CD4-positive, alpha-beta T cell (primary cell): ENCODE results near the gene TXNIP. TPM values are rescaled to one million over a fixed set of nuclear protein-coding genes. Genes with fewer than 3 reads are reported as not detected.

Experiments used
- ATAC-seq: fragments of 200-7000 bp; cut with Tn5 transposase; one replicate; pipeline ENCODE4 v1.10.0; 2022; ENCODE audit warnings: mild to moderate bottlenecking; ENCODE audit not compliant: poor library complexity
- CTCF ChIA-PET: fragments of 350-600 bp; sonication (Branson Sonifier 250); formaldehyde crosslinking; loops from one replicate; lab custom pipeline; 2021; ENCODE audit warnings: antibody characterized with exemption, inconsistent platforms; lab: Charles Lee
- POLR2A ChIA-PET: fragments of 350-600 bp; sonication (Branson Sonifier 250); formaldehyde crosslinking; loops from one replicate; lab custom pipeline; 2021; ENCODE audit warnings: antibody characterized with exemption, inconsistent platforms; lab: Charles Lee
- DNase-seq, 14 experiments: peaks; one replicate each; pipeline ENCODE4 v3.0.0-alpha.2; 2013 to 2020; ENCODE audit warnings: mixed read lengths in 2 of 14
- H3K27ac ChIP-seq, 2 donors: one replicate each; pipeline versions ENCODE4 v1.5.1 to v1.7.0; 2013; ENCODE audit warnings: low read length in 2 of 2, low read depth in 1 of 2, mild to moderate bottlenecking in 1 of 2
- H3K27me3 ChIP-seq, 2 experiments: 1 replicate in 1 of 2; 2 replicates in 1 of 2; pipeline versions ENCODE4 v1.6.1 to v1.7.0; 2013; ENCODE audit warnings: low read length in 2 of 2, control low read depth in 1 of 2, mild to moderate bottlenecking in 1 of 2, moderate library complexity in 1 of 2; ENCODE audit not compliant: insufficient read depth in 2 of 2, control insufficient read depth in 1 of 2
- H3K36me3 ChIP-seq: one replicate; pipeline ENCODE4 v1.6.1; 2013; ENCODE audit warnings: low read length, control low read depth; ENCODE audit not compliant: insufficient read depth
- H3K4me1 ChIP-seq: one replicate; pipeline ENCODE4 v1.6.1; 2013; ENCODE audit warnings: low read length, control low read depth; ENCODE audit not compliant: insufficient read depth
- H3K4me3 ChIP-seq: one replicate; pipeline ENCODE4 v1.5.1; 2013; ENCODE audit warnings: mild to moderate bottlenecking, low read length, moderate library complexity
- H3K9me3 ChIP-seq, 2 experiments: 1 replicate in 1 of 2; 2 replicates in 1 of 2; pipeline versions ENCODE4 v1.6.1 to v1.7.0; 2013; ENCODE audit warnings: low read length in 2 of 2, mild to moderate bottlenecking in 2 of 2, control low read depth in 1 of 2, moderate library complexity in 1 of 2; ENCODE audit not compliant: control insufficient read depth in 1 of 2, insufficient read depth in 1 of 2
- H3K27ac Mint-ChIP-seq: one replicate; pipeline ENCODE4 v1.8.0; 2020; ENCODE audit warnings: mixed read lengths
- H3K27me3 Mint-ChIP-seq: one replicate; pipeline ENCODE4 v1.8.0; 2021; ENCODE audit warnings: mixed read lengths
- H3K36me3 Mint-ChIP-seq: one replicate; pipeline ENCODE4 v1.8.0; 2021; ENCODE audit warnings: low read depth, mixed read lengths
- H3K4me1 Mint-ChIP-seq: one replicate; pipeline ENCODE4 v1.8.0; 2021; ENCODE audit warnings: low read depth, mixed read lengths
- H3K4me3 Mint-ChIP-seq: one replicate; pipeline ENCODE4 v1.8.0; 2020; ENCODE audit warnings: mild to moderate bottlenecking, mixed read lengths
- H3K9me3 Mint-ChIP-seq: one replicate; pipeline ENCODE4 v1.8.0; 2020; ENCODE audit warnings: mixed read lengths
- CTCF ChIP-seq: fragments of 200-600 bp; IDR thresholded peaks from one replicate; pipeline ENCODE4 v1.8.0; 2022; ENCODE audit warnings: antibody characterized with exemption, mild to moderate bottlenecking
- intact Hi-C, 2 experiments: fragments of 100-400 bp; cut with DNase I in 1 of 2; cut with micrococcal nuclease in 1 of 2; formaldehyde crosslinking; loops; one replicate each; pipeline versions ENCODE4 v1.15.1 to v1.9.0; 2023 to 2025; cut with DNase I, micrococcal nuclease
- total RNA-seq, 174 experiments: library from RNA in 2 of 174; stranded (reverse) in 2 of 174; gene quantifications; one replicate each; pipeline ENCODE4 v1.2.3 and lab custom pipeline; 2021 to 2026

The TXNIP gene
- total RNA-seq, 2 experiments from 2014 or later = 1,317 to 1,358 TPM

- Histone ChIP-seq H3K4me3 (no peak overlapping the region), H3K27me3 (no peaks in the 10 kb centered on the region), H3K27ac (no peak overlapping the region), H3K4me1 (peaks cover 13% of the 10 kb centered on the region), H3K36me3 (peaks cover 58% of the 10 kb centered on the region), H3K9me3 (no peaks in the 10 kb centered on the region)
- no peaks in the 10 kb centered on the region for H3K9me3 Mint-ChIP-seq
- ATAC-seq (no peak), DNase-seq (no peak)
- ChIA-PET CTCF (no interaction called here), POLR2A (interaction anchor here (1.3 kb wide), 1 partner anchor 11 kb away, joined by 3 read pairs; no protein-coding TSS in a partner anchor)
- H3K36me3 Mint-ChIP-seq = peaks cover 69% of the 10 kb centered on the region
- no peak overlapping the region for H3K4me3 Mint-ChIP-seq
- H3K27ac Mint-ChIP-seq = no peak overlapping the region
- peaks cover 42% of the 10 kb centered on the region for H3K4me1 Mint-ChIP-seq
- intact Hi-C loops = no loop called here
- no peak for TF ChIP-seq CTCF
- H3K27me3 Mint-ChIP-seq = no peaks in the 10 kb centered on the region
Measured at GRCh38 chr1:145947551-145947950, 48.8 kb downstream of the TXNIP start.

GRCh38 chr1:145946477-145946986, 49.8 kb downstream of the TXNIP start:
- ATAC-seq (no peak), DNase-seq (no peak)
- Mint-ChIP-seq H3K4me3 (no peak overlapping the region), H3K27ac (no peak overlapping the region), H3K36me3 (peaks cover 71% of the 10 kb centered on the region), H3K4me1 (peaks cover 34% of the 10 kb centered on the region), H3K9me3 (no peaks in the 10 kb centered on the region), H3K27me3 (no peaks in the 10 kb centered on the region)
- no peak for TF ChIP-seq CTCF
- Histone ChIP-seq H3K36me3 (peaks cover 58% of the 10 kb centered on the region), H3K9me3 (no peaks in the 10 kb centered on the region), H3K27ac (no peak overlapping the region), H3K27me3 (no peaks in the 10 kb centered on the region), H3K4me1 (peaks cover 13% of the 10 kb centered on the region), H3K4me3 (no peak overlapping the region)
- CTCF ChIA-PET = no interaction called here
- intact Hi-C loops = no loop called here
- POLR2A ChIA-PET = no interaction called here

GRCh38 chr1:145944532-145944931, 51.8 kb downstream of the TXNIP start:
- H3K4me1 Mint-ChIP-seq = peaks cover 18% of the 10 kb centered on the region
- Histone ChIP-seq H3K4me3 (no peak overlapping the region), H3K36me3 (peaks cover 64% of the 10 kb centered on the region), H3K4me1 (no peaks in the 10 kb centered on the region), H3K9me3 (no peaks in the 10 kb centered on the region), H3K27ac (no peak overlapping the region), H3K27me3 (no peaks in the 10 kb centered on the region)
- H3K27me3 Mint-ChIP-seq = no peaks in the 10 kb centered on the region
- intact Hi-C loops = no loop called here
- H3K36me3 Mint-ChIP-seq = peaks cover 70% of the 10 kb centered on the region
- ATAC-seq (no peak), DNase-seq (no peak)
- H3K9me3 Mint-ChIP-seq = no peaks in the 10 kb centered on the region
- no peak overlapping the region for H3K27ac Mint-ChIP-seq
- ChIA-PET POLR2A (interaction anchor here (1.2 to 4.1 kb wide), 2 partner anchors 13 to 21 kb away, joined by 5 to 16 read pairs; partner anchors contain the start of genes ANKRD34A, LIX1L and POLR3GL), CTCF (interaction anchor here (2.6 kb wide), 1 partner anchor 17 kb away, joined by 9 read pairs; the partner anchor contains the start of gene RBM8A)
- H3K4me3 Mint-ChIP-seq = no peak overlapping the region
- no peak for TF ChIP-seq CTCF
